Muscle layer of colon (tissue), 2 donors: ENCODE measurements around the gene GOLGA6B.
"Not testable (repeated sequence)": the region's sequence is repeated elsewhere in the genome, so short reads cannot be mapped to it uniquely, and the experiment has no call there.

Source experiments
- H3K27ac ChIP-seq: one replicate; pipeline ENCODE4 v1.7.0; 2013; ENCODE audit warnings: low read depth, mild to moderate bottlenecking, low read length, moderate library complexity
- H3K27me3 ChIP-seq, 2 donors: one replicate each; pipeline ENCODE4 v1.7.0; 2013; ENCODE audit warnings: low read length in 2 of 2, mild to moderate bottlenecking in 2 of 2; ENCODE audit not compliant: insufficient read depth in 2 of 2, control insufficient read depth in 1 of 2
- H3K36me3 ChIP-seq: one replicate; pipeline ENCODE4 v1.7.0; 2013; ENCODE audit warnings: mild to moderate bottlenecking, low read length; ENCODE audit not compliant: insufficient read depth
- H3K4me1 ChIP-seq: one replicate; pipeline ENCODE4 v1.7.0; 2013; ENCODE audit warnings: mild to moderate bottlenecking, low read length; ENCODE audit not compliant: insufficient read depth
- H3K4me3 ChIP-seq, 2 donors: one replicate each; pipeline ENCODE4 v1.7.0; 2013; ENCODE audit warnings: low read length in 2 of 2, low read depth in 1 of 2, mild to moderate bottlenecking in 1 of 2, moderate library complexity in 1 of 2
- H3K9ac ChIP-seq: one replicate; pipeline ENCODE4 v1.7.0; 2013; ENCODE audit warnings: low read length
- H3K9me3 ChIP-seq: one replicate; pipeline ENCODE4 v1.7.0; 2013; ENCODE audit warnings: mild to moderate bottlenecking, low read length
- donor health status: abdominal sarcoma.
- donor health status: Adenocarcinoma of cecum.

The GOLGA6B gene

GRCh38 chr15:72654397-72654796 is at the start of gene GOLGA6B:
Gene GOLGA6B (plus strand): TSS chr15:72654697. CDS start chr15:72654738, 41 bp downstream.
- H3K27me3 ChIP-seq, H3K4me3 ChIP-seq, H3K9me3 ChIP-seq, H3K4me1 ChIP-seq, H3K36me3 ChIP-seq, H3K27ac ChIP-seq, H3K9ac ChIP-seq: not testable (repeated sequence)

- Histone ChIP-seq H3K4me1 (no peaks in the 10 kb centered on the region), H3K27me3 (no peaks in the 10 kb centered on the region), H3K4me3 (no peak overlapping the region), H3K36me3 (no peaks in the 10 kb centered on the region), H3K9me3 (no peaks in the 10 kb centered on the region), H3K9ac (no peak overlapping the region), H3K27ac (no peak overlapping the region)
Measured at GRCh38 chr15:72604794-72605193, 49.7 kb upstream of the GOLGA6B start.

- H3K9ac ChIP-seq, H3K27ac ChIP-seq, H3K4me1 ChIP-seq: not testable (repeated sequence)
Measured at GRCh38 chr15:72608084-72608483, 46.4 kb upstream of the GOLGA6B start.

GRCh38 chr15:72609862-72610261 is 44.6 kb upstream of the GOLGA6B start:
- H3K9ac ChIP-seq, result no peak overlapping the region
- no peaks in the 10 kb centered on the region for H3K4me1 ChIP-seq
- no peaks in the 10 kb centered on the region for H3K27me3 ChIP-seq

More at GRCh38 chr15:72608084-72608483, 46.4 kb upstream of the GOLGA6B start:
- H3K4me3 ChIP-seq, H3K27me3 ChIP-seq, H3K36me3 ChIP-seq, H3K9me3 ChIP-seq: not testable (repeated sequence)

GRCh38 chr15:72612324-72612723 is 42.2 kb upstream of the GOLGA6B start:
- not testable (repeated sequence) for H3K4me1 ChIP-seq, H3K9ac ChIP-seq, H3K27ac ChIP-seq, H3K27me3 ChIP-seq, H3K36me3 ChIP-seq, H3K4me3 ChIP-seq, H3K9me3 ChIP-seq

More at GRCh38 chr15:72609862-72610261, 44.6 kb upstream of the GOLGA6B start:
- H3K4me3 ChIP-seq, result no peak overlapping the region
- no peaks in the 10 kb centered on the region for H3K9me3 ChIP-seq
- no peaks in the 10 kb centered on the region for H3K36me3 ChIP-seq
- H3K27ac ChIP-seq, result no peak overlapping the region

- Histone ChIP-seq H3K27me3 (no peaks in the 10 kb centered on the region), H3K27ac (no peak overlapping the region), H3K4me1 (no peaks in the 10 kb centered on the region), H3K4me3 (no peak overlapping the region), H3K9ac (no peak overlapping the region), H3K36me3 (no peaks in the 10 kb centered on the region), H3K9me3 (no peaks in the 10 kb centered on the region)
Measured at GRCh38 chr15:72614810-72615532, 39.5 kb upstream of the GOLGA6B start.

- not testable (repeated sequence) for H3K9ac ChIP-seq, H3K27me3 ChIP-seq, H3K4me3 ChIP-seq, H3K27ac ChIP-seq, H3K36me3 ChIP-seq, H3K9me3 ChIP-seq, H3K4me1 ChIP-seq
Measured at GRCh38 chr15:72615533-72616233, 38.8 kb upstream of the GOLGA6B start.

GRCh38 chr15:72616491-72617210 is 37.8 kb upstream of the GOLGA6B start:
- Histone ChIP-seq H3K9ac (no peak overlapping the region), H3K27me3 (no peaks in the 10 kb centered on the region), H3K4me3 (no peak overlapping the region), H3K9me3 (no peaks in the 10 kb centered on the region), H3K27ac (no peak overlapping the region), H3K36me3 (no peaks in the 10 kb centered on the region), H3K4me1 (no peaks in the 10 kb centered on the region)

- H3K4me1 ChIP-seq, H3K9me3 ChIP-seq, H3K27ac ChIP-seq, H3K9ac ChIP-seq, H3K27me3 ChIP-seq, H3K36me3 ChIP-seq, H3K4me3 ChIP-seq: not testable (repeated sequence)
Measured at GRCh38 chr15:72623854-72624253, 30.6 kb upstream of the GOLGA6B start.

- not testable (repeated sequence) for H3K9me3 ChIP-seq, H3K36me3 ChIP-seq, H3K27ac ChIP-seq, H3K4me3 ChIP-seq, H3K4me1 ChIP-seq, H3K9ac ChIP-seq, H3K27me3 ChIP-seq
Measured at GRCh38 chr15:72626153-72626552, 28.3 kb upstream of the GOLGA6B start.

- H3K27ac ChIP-seq, H3K9me3 ChIP-seq, H3K4me1 ChIP-seq, H3K27me3 ChIP-seq, H3K4me3 ChIP-seq, H3K9ac ChIP-seq, H3K36me3 ChIP-seq: not testable (repeated sequence)
Measured at GRCh38 chr15:72628249-72629067, 26.0 kb upstream of the GOLGA6B start.
